Liver (tissue), 9 donors: Measurements from ENCODE around the gene GLTPD2. TPM values are rescaled to one million over a fixed set of nuclear protein-coding genes. Genes with fewer than 3 reads are reported as not detected.
A peak's percentile ranks its signal among the peaks of the same experiment; 100 is the strongest.

ENCODE experiments used
- DNase-seq: peaks from one replicate; pipeline ENCODE4 v3.0.0-alpha.2; 2017; ENCODE audit warnings: low spot score
- H3K27ac ChIP-seq, 2 donors: one replicate each; pipeline ENCODE4 v1.7.0; 2013; ENCODE audit warnings: inconsistent platforms in 2 of 2, low read length in 2 of 2, control low read depth in 1 of 2, low read depth in 1 of 2, mild to moderate bottlenecking in 1 of 2
- H3K27me3 ChIP-seq, 4 donors: one replicate each; pipeline versions ENCODE4 v1.6.1 to v1.7.0; 2013; ENCODE audit warnings: low read length in 3 of 4, inconsistent platforms in 1 of 4, mild to moderate bottlenecking in 1 of 4, moderate library complexity in 1 of 4; ENCODE audit not compliant: control insufficient read depth in 4 of 4, insufficient read depth in 4 of 4
- H3K36me3 ChIP-seq, 4 donors: one replicate each; pipeline versions ENCODE4 v1.6.1 to v1.7.0; 2013; ENCODE audit warnings: low read length in 3 of 4, mild to moderate bottlenecking in 3 of 4, low read depth in 1 of 4, moderate library complexity in 1 of 4; ENCODE audit not compliant: control insufficient read depth in 4 of 4, insufficient read depth in 3 of 4
- H3K4me1 ChIP-seq, 4 donors: one replicate each; pipeline versions ENCODE4 v1.6.1 to v1.7.0; 2013; ENCODE audit warnings: low read length in 3 of 4, mild to moderate bottlenecking in 3 of 4, moderate library complexity in 1 of 4; ENCODE audit not compliant: control insufficient read depth in 4 of 4, insufficient read depth in 4 of 4
- H3K4me3 ChIP-seq, 3 donors: one replicate each; pipeline versions ENCODE4 v1.6.1 to v1.7.0; 2013; ENCODE audit warnings: low read length in 3 of 3, control low read depth in 1 of 3, low read depth in 1 of 3, mild to moderate bottlenecking in 1 of 3
- H3K9ac ChIP-seq, 2 donors: one replicate each; pipeline ENCODE4 v1.7.0; 2013; ENCODE audit warnings: low read length in 2 of 2, mild to moderate bottlenecking in 2 of 2, moderate library complexity in 2 of 2, control low read depth in 1 of 2, low read depth in 1 of 2
- H3K9me3 ChIP-seq, 4 donors: one replicate each; pipeline versions ENCODE4 v1.6.1 to v1.7.0; 2013; ENCODE audit warnings: low read length in 3 of 4; ENCODE audit not compliant: control insufficient read depth in 4 of 4
- ATF3 ChIP-seq: IDR thresholded peaks from 2 replicates; pipeline ENCODE4 v1.6.1; 2016; ENCODE audit warnings: antibody characterized with exemption
- CTCF ChIP-seq: fragments of 150-350 bp; IDR thresholded peaks from 2 replicates; pipeline ENCODE4 v1.5.1; 2017; ENCODE audit warnings: improper control_type of control experiment, low read depth, low read length; ENCODE audit not compliant: missing input control
- EGR1 ChIP-seq, 2 donors: IDR thresholded peaks; 2 replicates each; pipeline ENCODE4 v1.6.1; 2016 to 2018; ENCODE audit warnings: antibody characterized with exemption in 2 of 2, low read depth in 2 of 2
- FOXA1 ChIP-seq: IDR thresholded peaks from 2 replicates; pipeline ENCODE4 v1.6.1; 2016; ENCODE audit warnings: antibody characterized with exemption
- FOXA2 ChIP-seq: IDR thresholded peaks from 2 replicates; pipeline ENCODE4 v1.6.1; 2016; ENCODE audit warnings: antibody characterized with exemption
- GABPA ChIP-seq, 2 donors: IDR thresholded peaks in 1 of 2; conservative IDR thresholded peaks in 1 of 2; 2 replicates each; pipeline ENCODE4 v1.6.1; 2016; ENCODE audit warnings: antibody characterized with exemption in 2 of 2, mild to moderate bottlenecking in 1 of 2, moderate library complexity in 1 of 2
- HNF4A ChIP-seq, 2 donors: conservative IDR thresholded peaks; 2 replicates each; pipeline ENCODE4 v1.6.1; 2016; ENCODE audit warnings: antibody characterized with exemption in 2 of 2, mild to moderate bottlenecking in 2 of 2
- HNF4G ChIP-seq: IDR thresholded peaks from 2 replicates; pipeline ENCODE4 v1.6.1; 2016; ENCODE audit warnings: antibody characterized with exemption
- JUND ChIP-seq, 2 donors: IDR thresholded peaks; 2 replicates each; pipeline ENCODE4 v1.6.1; 2016; ENCODE audit warnings: antibody characterized with exemption in 2 of 2
- MAX ChIP-seq: IDR thresholded peaks from 2 replicates; pipeline ENCODE4 v1.6.1; 2016; ENCODE audit warnings: antibody characterized with exemption
- NR2F2 ChIP-seq: IDR thresholded peaks from 2 replicates; pipeline ENCODE4 v1.6.1; 2016; ENCODE audit warnings: antibody characterized with exemption
- RAD21 ChIP-seq, 2 donors: IDR thresholded peaks; 2 replicates each; pipeline ENCODE4 v1.6.1; 2016; ENCODE audit warnings: antibody characterized with exemption in 2 of 2, mild to moderate bottlenecking in 2 of 2
- REST ChIP-seq: IDR thresholded peaks from 2 replicates; pipeline ENCODE4 v1.6.1; 2016; ENCODE audit warnings: antibody characterized with exemption, mild to moderate bottlenecking
- RXRA ChIP-seq, 2 donors: IDR thresholded peaks; 2 replicates each; pipeline ENCODE4 v1.6.1; 2017 to 2018; ENCODE audit warnings: antibody characterized with exemption in 2 of 2, mild to moderate bottlenecking in 1 of 2
- SP1 ChIP-seq: IDR thresholded peaks from 2 replicates; pipeline ENCODE4 v1.6.1; 2018; ENCODE audit warnings: antibody characterized with exemption, mild to moderate bottlenecking
- TAF1 ChIP-seq: conservative IDR thresholded peaks from 2 replicates; pipeline ENCODE4 v1.6.1; 2016; ENCODE audit warnings: antibody characterized with exemption, mild to moderate bottlenecking
- YY1 ChIP-seq: IDR thresholded peaks from 2 replicates; pipeline ENCODE4 v1.6.1; 2016; ENCODE audit warnings: antibody characterized with exemption, mild to moderate bottlenecking
- ZBTB33 ChIP-seq: IDR thresholded peaks from 2 replicates; pipeline ENCODE4 v1.6.1; 2016; ENCODE audit warnings: antibody characterized with exemption
- WGBS: extraction: QIAGEN DNeasy Blood & Tissue Kit; methylation state at CpG from one replicate; pipeline ENCODE4 v1.1.7; 2013; 5-methylcytosine and 5-hydroxymethylcytosine counted together
- polyA plus RNA-seq, 2 donors: library from polyadenylated mRNA; stranded (reverse) in 1 of 2; unstranded in 1 of 2; fragments of 200-250 nt in 1 of 2; fragments of >200 nt in 1 of 2; fragmentation: Nextera tagmentation in 1 of 2; extraction: Ambion mirVana in 1 of 2; gene quantifications; one replicate each; pipeline versions ENCODE4 v1.2.1 to v1.2.3, GENCODE V29; 2013 to 2015
- total RNA-seq, 2 donors: library from RNA; depleted of rRNA; stranded (reverse); fragments of >200 nt; gene quantifications; one replicate each; pipeline ENCODE4 v1.2.3, GENCODE V29; 2014
- donor health status: healthy.
- donor health status: healthy.
- donor health status: healthy.
- donor health status: healthy.
- donor health status: healthy.

GLTPD2 gene
- total and polyA plus RNA-seq, 4 donors: 15.1 to 63.2 (median 25.7) TPM

GRCh38 chr17:4769628-4770027 lies 19.1 kb upstream of the GLTPD2 start:
- TF ChIP-seq HNF4G (no peak), SP1 (no peak), TAF1 (no peak)

GRCh38 chr17:4771519-4772234 lies 17.1 kb upstream of the GLTPD2 start, which contains the start of gene TM4SF5:
TM4SF5 (plus strand) TSS chr17:4771886; CDS start chr17:4771923, 37 bp downstream.
- no peaks in the 10 kb centered on the region for H3K27me3 ChIP-seq
- no peaks in the 10 kb centered on the region for H3K36me3 ChIP-seq
- peak; percentile 62 for DNase-seq
- peaks cover 0 to 14% (median 7%) of the 10 kb centered on the region in 4 donors for H3K4me1 ChIP-seq
- no peaks in the 10 kb centered on the region for H3K9me3 ChIP-seq
- 26% methylated on average over 13 of the region's 13 CpGs for WGBS
- TF ChIP-seq SP1 (peak; percentile 91), RAD21 (IDR thresholded peaks at IDR 0.05) (peak; percentile 51 to 67), REST (peak; percentile 91), HNF4A (conservative IDR thresholded peaks at IDR 0.05) (peak; percentile 94 to 97), JUND (IDR thresholded peaks at IDR 0.05) (peak in 1 of 2 donors; percentile 33), HNF4G (peak; percentile 78), RXRA (IDR thresholded peaks at IDR 0.05) (peak; percentile 76 to 86), GABPA (IDR thresholded peaks at IDR 0.05 in 1 of 2, conservative IDR thresholded peaks at IDR 0.05 in 1 of 2) (peak in 1 of 2 donors; percentile 48), ATF3 (no peak), YY1 (peak; percentile 70), FOXA2 (peak; percentile 50), MAX (peak; percentile 93), ZBTB33 (no peak), CTCF (no peak), NR2F2 (no peak), TAF1 (peak; percentile 58), EGR1 (IDR thresholded peaks at IDR 0.05; ENCODE audit: low read depth in 2 of 2) (no peak), FOXA1 (peak; percentile 64)
- H3K4me3 ChIP-seq: peak within 1 kb of the TSS; percentile 53 to 89 (median 57)
- H3K27ac ChIP-seq: peak within 1 kb of the TSS; percentile 78 to 96
- H3K9ac ChIP-seq: peak within 1 kb of the TSS; percentile 77 to 84

More at GRCh38 chr17:4769628-4770027, 19.1 kb upstream of the GLTPD2 start:
- no peaks in the 10 kb centered on the region for H3K36me3 ChIP-seq
- H3K27ac ChIP-seq: no peak overlapping the region
- H3K4me3 ChIP-seq: no peak overlapping the region
- H3K4me1 ChIP-seq: peaks cover 0 to 14% (median 7%) of the 10 kb centered on the region in 4 donors
- WGBS: 95% methylated on average over 2 of the region's 2 CpGs
- no peak overlapping the region for H3K9ac ChIP-seq
- H3K27me3 ChIP-seq: no peaks in the 10 kb centered on the region
- DNase-seq: no peak
- no peaks in the 10 kb centered on the region for H3K9me3 ChIP-seq
